Hematopoietic multipotent progenitor cell (in vitro differentiated cells): ENCODE results near the gene OPN5. TPM values are rescaled to one million over a fixed set of nuclear protein-coding genes. Genes with fewer than 3 reads are reported as not detected.
A peak's percentile ranks its signal among the peaks of the same experiment; 100 is the strongest.
"Not testable (repeated sequence)": the region's sequence is repeated elsewhere in the genome, so short reads cannot be mapped to it uniquely, and the experiment has no call there.

Experiments
- DNase-seq, 3 donors: peaks; one replicate each; pipeline ENCODE4 v3.0.0-alpha.2; 2011 to 2015; ENCODE audit warnings: low read depth in 2 of 3, low spot score in 2 of 3
- total RNA-seq: library from RNA; depleted of rRNA; stranded (reverse); fragments of >200 nt; gene quantifications from one replicate; pipeline ENCODE4 v1.2.3, GENCODE V29; 2012

The OPN5 gene
- total RNA-seq, result under 0.01 TPM

GRCh38 chr6:47781732-47782131 is at the start of gene OPN5:
Gene OPN5 (plus strand): TSS chr6:47782032. CDS start chr6:47782067, 35 bp downstream.
- DNase-seq, result no peak

DNA sequence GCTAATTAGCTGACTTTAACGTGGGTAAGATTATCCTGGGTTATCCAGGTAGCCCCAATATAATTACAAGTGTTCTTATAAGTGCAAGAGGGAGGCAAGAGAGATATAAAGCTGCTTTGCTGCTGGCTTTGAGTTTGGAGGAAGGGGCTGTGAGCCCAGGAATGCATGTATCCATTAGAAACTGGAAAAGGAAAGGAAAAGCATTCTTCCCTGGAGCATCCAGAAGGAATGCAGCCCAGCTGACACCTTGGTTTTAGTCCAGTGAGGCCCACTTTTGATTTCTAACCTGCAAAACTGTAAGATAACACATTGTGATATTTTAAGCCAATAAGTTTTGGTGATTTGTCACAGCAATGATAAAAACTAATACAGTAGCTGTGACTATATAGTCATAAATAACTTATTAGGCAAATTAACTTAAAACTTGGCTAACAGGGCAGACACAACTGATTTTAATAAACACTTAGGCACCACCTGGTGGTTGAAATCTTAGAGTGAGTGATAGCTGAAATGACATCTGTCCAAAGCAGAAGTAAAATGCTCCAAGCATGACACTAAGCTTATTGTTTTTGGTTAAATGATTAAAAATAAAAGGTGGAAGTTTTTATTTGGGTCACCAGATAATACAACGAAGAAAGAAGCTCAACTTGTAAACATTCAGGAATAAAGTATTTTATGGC is 47.8 kb upstream of the OPN5 start:
- DNase-seq, result peak in 2 of 3 donors; percentile 31 to 70

DNA sequence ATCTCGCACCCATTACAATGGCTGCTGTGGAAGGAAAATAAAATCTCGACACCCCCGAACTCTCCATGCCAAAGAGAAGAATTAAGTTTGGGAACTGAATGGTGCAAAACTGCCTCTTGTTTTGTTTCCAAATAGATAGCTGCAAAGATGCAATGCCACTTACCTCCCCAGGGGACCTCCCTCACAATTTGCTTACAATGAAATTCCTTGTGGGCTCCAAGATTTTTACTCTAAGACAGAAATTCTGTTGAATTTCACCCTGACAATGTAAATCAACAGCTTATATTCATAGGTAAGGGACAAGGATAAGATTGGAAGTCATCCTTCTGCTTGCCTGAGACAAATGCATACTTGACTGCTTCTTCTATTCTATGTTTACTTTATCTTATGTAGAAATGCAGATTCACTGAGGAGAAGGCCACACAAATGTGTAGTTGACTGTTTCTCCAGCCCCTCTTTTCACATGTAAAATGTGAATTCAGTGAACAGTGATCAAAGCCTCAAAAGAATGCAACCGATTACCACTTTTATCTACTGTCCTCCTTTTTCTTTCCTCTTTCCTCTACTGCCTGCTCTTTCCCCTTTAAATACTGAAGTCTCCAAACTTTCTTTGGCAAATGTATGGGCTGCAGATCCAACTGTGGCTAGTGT is 46.9 kb upstream of the OPN5 start:
- DNase-seq, result no peak

DNA sequence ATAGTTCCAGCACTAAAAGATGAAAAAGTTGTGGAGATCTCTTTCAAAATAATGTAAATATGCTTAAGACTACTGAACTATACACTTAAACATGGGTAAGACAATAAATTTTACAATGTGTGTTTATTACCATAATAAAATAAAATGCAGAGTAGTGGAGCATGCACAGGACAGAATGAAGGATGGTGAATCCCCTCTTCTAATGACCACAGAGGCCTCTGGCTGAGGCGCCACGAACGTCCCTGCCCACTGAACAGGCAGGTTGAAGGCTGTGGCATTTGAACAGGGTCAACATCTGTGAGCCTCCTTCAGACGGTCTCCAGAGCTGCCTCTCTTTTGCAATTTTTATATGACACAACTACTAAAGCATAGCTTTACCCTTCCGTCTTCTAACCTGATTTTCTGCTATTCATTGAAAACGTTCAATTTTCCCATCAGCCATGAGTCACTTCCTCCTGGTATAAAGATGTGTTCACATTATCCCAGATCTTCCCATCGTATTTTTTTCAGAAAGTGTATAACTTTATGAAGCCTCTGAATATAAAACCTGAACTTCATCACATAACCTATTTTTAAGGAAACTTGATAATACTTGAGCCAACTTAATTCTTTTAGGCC is 45.6 kb upstream of the OPN5 start:
- no peak for DNase-seq

GRCh38 chr6:47737406-47737805 is 44.4 kb upstream of the OPN5 start:
- DNase-seq, result no peak

GRCh38 chr6:47740714-47741113 is 41.1 kb upstream of the OPN5 start:
- DNase-seq, result no peak

DNA sequence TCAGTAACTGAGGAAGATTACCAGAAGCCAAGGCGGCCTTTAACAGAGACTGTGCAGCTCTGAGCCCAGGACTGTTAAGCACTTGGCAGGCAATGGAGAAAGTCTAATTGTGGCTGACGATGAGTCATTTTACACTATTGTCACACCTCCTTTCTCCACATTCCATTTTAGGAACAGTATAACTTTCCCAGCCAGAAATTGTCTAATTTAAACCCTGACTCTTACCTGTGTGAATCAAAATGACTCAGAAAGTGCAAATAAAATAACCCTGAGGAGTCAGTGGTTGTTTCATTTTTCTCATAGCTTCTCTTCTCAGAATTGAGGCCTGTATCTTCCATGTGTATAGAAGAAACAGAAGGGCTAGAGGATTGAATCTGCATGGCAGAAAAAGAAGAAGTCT is 40.0 kb upstream of the OPN5 start:
- DNase-seq, result no peak

- DNase-seq, result no peak
Measured at GRCh38 chr6:47743744-47744143, 38.1 kb upstream of the OPN5 start.

DNA sequence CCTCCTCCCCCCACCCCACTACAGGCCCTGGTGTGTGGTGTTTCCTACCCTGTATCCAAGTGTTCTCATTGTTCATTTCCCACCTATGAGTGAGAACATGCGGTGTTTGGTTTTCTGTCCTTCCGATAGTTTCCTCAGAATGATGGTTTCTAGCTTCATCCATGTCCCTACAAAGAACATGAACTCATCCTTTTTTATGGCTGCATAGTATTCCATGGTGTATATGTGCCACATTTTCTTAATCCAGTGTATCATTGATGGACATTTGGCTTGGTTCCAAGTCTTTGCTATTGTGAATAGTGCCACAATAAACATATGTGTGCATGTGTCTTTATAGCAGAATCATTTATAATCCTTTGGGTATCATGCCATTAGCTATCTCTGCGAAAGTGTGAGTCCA is 36.6 kb upstream of the OPN5 start:
- DNase-seq, result not testable (repeated sequence)

GRCh38 chr6:47749757-47750156 is 32.1 kb upstream of the OPN5 start:
- no peak for DNase-seq

- DNase-seq, result no peak
Measured at GRCh38 chr6:47752801-47753200, 29.0 kb upstream of the OPN5 start.

- no peak for DNase-seq
Measured at GRCh38 chr6:47759364-47759763, 22.5 kb upstream of the OPN5 start.

- no peak for DNase-seq
Measured at GRCh38 chr6:47762502-47762901, 19.3 kb upstream of the OPN5 start.

DNA sequence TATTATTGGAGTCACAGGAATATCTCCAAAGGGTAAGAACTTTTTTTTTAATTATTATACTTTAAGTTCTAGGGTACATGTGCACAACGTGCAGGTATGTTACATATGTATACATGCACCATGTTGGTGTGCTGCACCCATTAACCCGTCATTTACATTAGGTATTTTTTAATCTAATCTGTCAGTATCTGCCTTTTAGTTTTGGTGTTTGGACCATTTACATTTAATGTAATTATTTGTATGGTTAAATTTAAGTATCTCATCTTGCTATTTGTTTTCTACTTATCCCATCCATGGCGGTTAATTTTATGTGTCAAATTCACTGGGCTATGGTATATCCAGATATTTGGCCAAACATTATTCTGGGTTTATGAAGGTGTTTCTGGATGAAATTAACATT is 15.4 kb upstream of the OPN5 start:
- DNase-seq, result no peak

DNA sequence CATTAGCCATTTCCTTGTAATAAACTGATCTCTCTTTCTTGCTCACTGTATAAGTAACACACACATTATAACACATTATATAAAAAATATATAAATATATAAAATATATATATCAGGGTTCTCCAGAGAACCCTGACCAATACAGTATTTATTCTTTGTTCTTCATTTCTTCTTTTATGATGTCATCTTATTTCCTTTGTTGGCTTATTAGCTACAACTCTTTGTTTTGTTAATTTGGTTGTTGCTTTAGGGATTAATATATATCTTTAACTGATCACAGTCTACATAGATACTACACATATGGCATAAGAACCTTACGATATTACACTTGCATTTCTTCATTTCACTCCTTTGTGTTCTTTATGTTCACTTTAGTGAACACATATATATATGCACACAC is 14.7 kb upstream of the OPN5 start:
- DNase-seq, result no peak

DNA sequence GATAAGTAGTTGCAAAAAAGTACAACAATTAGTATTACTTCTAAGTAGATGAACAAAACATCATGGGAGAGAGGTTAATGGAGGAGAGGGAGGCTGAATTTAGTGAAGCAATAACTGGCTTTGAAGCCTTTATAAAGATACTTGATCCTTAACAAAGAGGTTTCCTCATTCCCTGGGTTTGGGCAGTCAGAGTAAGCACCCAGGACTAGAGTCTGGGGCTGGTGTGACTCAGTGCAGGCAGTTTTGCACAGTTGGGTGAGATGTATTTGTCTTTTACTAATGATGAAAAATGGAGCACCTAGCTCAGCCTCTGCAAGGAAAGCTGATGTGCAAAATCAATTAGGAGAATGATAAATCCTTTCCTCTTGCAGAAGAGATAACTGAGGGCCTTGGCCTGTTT is 11.8 kb upstream of the OPN5 start:
- no peak for DNase-seq

DNA sequence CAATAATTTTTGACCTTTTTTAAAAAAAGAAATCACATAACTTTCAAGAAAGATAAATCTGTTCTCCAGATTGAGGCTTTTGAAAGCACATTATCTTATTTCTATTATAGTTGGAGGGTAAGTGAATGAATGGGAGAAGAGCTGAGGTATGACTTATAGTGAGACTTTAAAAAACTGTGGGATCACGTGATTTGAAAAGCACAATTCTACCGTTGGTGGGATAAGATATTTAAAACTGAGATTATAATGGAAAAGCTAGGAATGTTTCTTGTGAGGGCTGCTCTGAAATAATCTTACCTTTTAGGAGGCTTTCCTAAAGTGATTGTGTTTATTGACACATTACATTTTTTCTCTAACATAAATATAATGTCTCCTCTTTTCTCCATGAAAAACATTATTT is 9.5 kb upstream of the OPN5 start:
- no peak for DNase-seq

- DNase-seq, result no peak
Measured at GRCh38 chr6:47773005-47773404, 8.8 kb upstream of the OPN5 start.

DNA sequence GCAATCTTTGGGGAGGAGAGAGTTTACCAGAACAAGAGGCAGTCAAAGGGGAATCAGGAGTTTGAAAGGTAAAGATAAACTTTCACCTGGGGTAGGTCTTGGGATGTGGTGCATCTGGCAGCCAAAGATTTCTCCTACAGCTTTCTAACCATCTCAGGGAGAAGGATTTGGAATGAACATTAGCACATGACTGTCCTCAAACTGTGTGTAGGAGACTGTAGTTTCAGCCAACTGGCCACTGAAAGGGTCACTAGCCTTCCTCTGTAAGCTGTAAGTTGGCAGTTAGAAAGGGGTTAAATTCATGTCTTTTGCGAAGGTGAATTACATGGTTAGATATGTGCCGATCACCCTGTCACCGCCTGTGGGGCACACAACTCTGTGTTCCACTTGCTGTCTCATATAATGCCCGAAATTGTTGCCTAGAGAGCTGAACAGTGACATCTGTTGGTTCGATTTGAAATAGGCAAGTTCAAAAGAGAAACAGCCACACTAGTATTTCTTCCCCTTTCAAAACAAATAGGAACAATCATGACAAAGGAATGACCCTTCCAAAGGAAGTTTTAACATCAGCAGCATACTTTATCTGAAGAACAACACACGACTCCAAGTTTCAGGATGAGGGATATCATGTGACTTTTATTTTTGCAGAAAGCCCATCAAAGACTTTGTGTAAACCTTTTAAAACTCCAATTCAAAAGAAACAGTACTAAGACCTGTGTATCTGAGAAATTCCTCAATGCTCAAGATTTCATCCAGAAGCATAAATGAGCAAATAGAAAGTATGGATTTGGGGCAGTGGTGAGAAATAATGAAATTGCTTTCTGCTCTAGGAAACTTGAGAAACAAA is 1.1 kb upstream of the OPN5 start:
- peak; percentile 6 to 75 (median 39) for DNase-seq

GRCh38 chr6:47785182-47785581 is 3.4 kb downstream of the OPN5 start:
- DNase-seq, result no peak
